Suppressor macrophage treated with lipopolysaccharide for 1 hour (primary cell): ENCODE results near the gene GBF1.

Experiments used
- DNase-seq, 3 donors: peaks; one replicate each; pipeline ENCODE4 v3.0.0-alpha.2; 2020 to 2022

Gene GBF1

GRCh38 chr10:102234888-102235597, 10.3 kb upstream of the GBF1 start:
- DNase-seq: no peak

- DNase-seq: no peak
Measured at GRCh38 chr10:102235598-102235920, 9.8 kb upstream of the GBF1 start.

GRCh38 chr10:102236006-102236405, 9.3 kb upstream of the GBF1 start:
- no peak for DNase-seq

- DNase-seq: no peak
Measured at GRCh38 chr10:102237711-102238252, 7.5 kb upstream of the GBF1 start.

GRCh38 chr10:102240467-102241031, 4.8 kb upstream of the GBF1 start:
- DNase-seq: peak in 1 of 3 donors; percentile 36

- DNase-seq: peak in 1 of 3 donors; percentile 12
Measured at GRCh38 chr10:102241032-102241443, 4.3 kb upstream of the GBF1 start.

- DNase-seq: peak; percentile 96 to 98 (median 98)
Measured at GRCh38 chr10:102241444-102242117, 3.8 kb upstream of the GBF1 start, which contains the start of gene PITX3. Gene PITX3, minus strand, starts transcription at chr10:102241512. Its CDS starts 9,432 bp downstream, at chr10:102232080.

GRCh38 chr10:102242118-102242485, 3.2 kb upstream of the GBF1 start:
- no peak for DNase-seq

- no peak for DNase-seq
Measured at GRCh38 chr10:102243309-102243708, 2.0 kb upstream of the GBF1 start.

- no peak for DNase-seq
Measured at GRCh38 chr10:102245932-102246251, 560 bp downstream of the GBF1 start.

- peak in 2 of 3 donors; percentile 51 to 54 for DNase-seq
Measured at GRCh38 chr10:102246261-102246660, 929 bp downstream of the GBF1 start.

- peak; percentile 39 to 58 (median 40) for DNase-seq
Measured at GRCh38 chr10:102247734-102248133, 2.4 kb downstream of the GBF1 start.

GRCh38 chr10:102252508-102252907, 7.2 kb downstream of the GBF1 start:
- peak in 2 of 3 donors; percentile 34 to 37 for DNase-seq

- no peak for DNase-seq
Measured at GRCh38 chr10:102254426-102254825, 9.1 kb downstream of the GBF1 start.

- DNase-seq: no peak
Measured at GRCh38 chr10:102255404-102255803, 10.1 kb downstream of the GBF1 start.

- DNase-seq: no peak
Measured at GRCh38 chr10:102261196-102261595, 15.9 kb downstream of the GBF1 start.

- no peak for DNase-seq
Measured at GRCh38 chr10:102261842-102262241, 16.5 kb downstream of the GBF1 start.

- no peak for DNase-seq
Measured at GRCh38 chr10:102262744-102263370, 17.5 kb downstream of the GBF1 start.

GRCh38 chr10:102264371-102264770, 19.0 kb downstream of the GBF1 start:
- no peak for DNase-seq

- no peak for DNase-seq
Measured at GRCh38 chr10:102266670-102267069, 21.3 kb downstream of the GBF1 start.

- DNase-seq: no peak
Measured at GRCh38 chr10:102267748-102268147, 22.4 kb downstream of the GBF1 start.

GRCh38 chr10:102268375-102268888, 23.1 kb downstream of the GBF1 start:
- DNase-seq: no peak

GRCh38 chr10:102269017-102269416, 23.7 kb downstream of the GBF1 start:
- peak; percentile 12 to 24 (median 23) for DNase-seq
